Measurements from ENCODE around the gene NDUFB2. TPM values are rescaled to one million over a fixed set of nuclear protein-coding genes. Genes with fewer than 3 reads are reported as not detected.

Gene NDUFB2
- total RNA-seq, 1 experiment from 2014 or later, result 189 TPM

DNA sequence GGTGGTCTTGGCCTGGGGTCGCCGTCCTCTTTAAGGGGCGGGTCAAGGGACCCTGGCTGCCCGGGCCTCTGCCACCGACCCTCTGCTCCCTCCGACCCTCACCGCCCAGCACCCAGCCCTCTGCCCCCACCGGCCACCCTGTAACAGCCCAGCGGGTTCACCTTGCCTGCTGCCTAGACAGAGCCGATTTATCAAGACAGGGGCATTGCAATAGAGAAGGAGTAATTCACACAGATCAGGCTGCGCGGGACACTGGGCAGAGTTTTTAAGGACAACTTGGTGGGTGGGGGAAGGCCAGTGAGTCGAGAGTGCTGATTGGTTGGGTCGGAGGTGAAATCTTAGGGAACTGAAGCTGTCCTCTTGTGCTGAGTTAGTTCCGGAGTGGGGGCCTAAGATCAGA is 24.5 kb upstream of the NDUFB2 start:
- POLR2A ChIA-PET, result interaction anchor here (1.0 to 1.2 kb wide), 2 partner anchors 173 to 192 kb away, joined by 3 read pairs; no protein-coding TSS in a partner anchor
- TF ChIP-seq, protein P1, sequence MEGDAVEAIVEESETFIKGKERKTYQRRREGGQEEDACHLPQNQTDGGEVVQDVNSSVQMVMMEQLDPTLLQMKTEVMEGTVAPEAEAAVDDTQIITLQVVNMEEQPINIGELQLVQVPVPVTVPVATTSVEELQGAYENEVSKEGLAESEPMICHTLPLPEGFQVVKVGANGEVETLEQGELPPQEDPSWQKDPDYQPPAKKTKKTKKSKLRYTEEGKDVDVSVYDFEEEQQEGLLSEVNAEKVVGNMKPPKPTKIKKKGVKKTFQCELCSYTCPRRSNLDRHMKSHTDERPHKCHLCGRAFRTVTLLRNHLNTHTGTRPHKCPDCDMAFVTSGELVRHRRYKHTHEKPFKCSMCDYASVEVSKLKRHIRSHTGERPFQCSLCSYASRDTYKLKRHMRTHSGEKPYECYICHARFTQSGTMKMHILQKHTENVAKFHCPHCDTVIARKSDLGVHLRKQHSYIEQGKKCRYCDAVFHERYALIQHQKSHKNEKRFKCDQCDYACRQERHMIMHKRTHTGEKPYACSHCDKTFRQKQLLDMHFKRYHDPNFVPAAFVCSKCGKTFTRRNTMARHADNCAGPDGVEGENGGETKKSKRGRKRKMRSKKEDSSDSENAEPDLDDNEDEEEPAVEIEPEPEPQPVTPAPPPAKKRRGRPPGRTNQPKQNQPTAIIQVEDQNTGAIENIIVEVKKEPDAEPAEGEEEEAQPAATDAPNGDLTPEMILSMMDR (IDR thresholded peaks at IDR 0.05; ENCODE audit: unreplicated experiment), result no peak
- Mint-ChIP-seq H3K27me3 (ENCODE audit: insufficient read depth, unreplicated experiment) (no peaks in the 10 kb centered on the region), H3K36me3 (ENCODE audit: insufficient read depth, unreplicated experiment) (peaks cover 12% of the 10 kb centered on the region), H3K4me3 (ENCODE audit: unreplicated experiment) (peak overlapping the region; percentile 87), H3K9me3 (ENCODE audit: unreplicated experiment) (no peaks in the 10 kb centered on the region), H3K4me1 (ENCODE audit: insufficient read depth, unreplicated experiment) (peaks cover 14% of the 10 kb centered on the region), H3K27ac (ENCODE audit: low read depth, unreplicated experiment) (no peak overlapping the region)
- BruUV-seq (replicated peaks), result no TSS peak
- CTCF ChIA-PET, result no interaction called here
- intact Hi-C loops (cut with micrococcal nuclease), result no loop called here
- DNase-seq (ENCODE audit: unreplicated experiment), result no peak

DNA sequence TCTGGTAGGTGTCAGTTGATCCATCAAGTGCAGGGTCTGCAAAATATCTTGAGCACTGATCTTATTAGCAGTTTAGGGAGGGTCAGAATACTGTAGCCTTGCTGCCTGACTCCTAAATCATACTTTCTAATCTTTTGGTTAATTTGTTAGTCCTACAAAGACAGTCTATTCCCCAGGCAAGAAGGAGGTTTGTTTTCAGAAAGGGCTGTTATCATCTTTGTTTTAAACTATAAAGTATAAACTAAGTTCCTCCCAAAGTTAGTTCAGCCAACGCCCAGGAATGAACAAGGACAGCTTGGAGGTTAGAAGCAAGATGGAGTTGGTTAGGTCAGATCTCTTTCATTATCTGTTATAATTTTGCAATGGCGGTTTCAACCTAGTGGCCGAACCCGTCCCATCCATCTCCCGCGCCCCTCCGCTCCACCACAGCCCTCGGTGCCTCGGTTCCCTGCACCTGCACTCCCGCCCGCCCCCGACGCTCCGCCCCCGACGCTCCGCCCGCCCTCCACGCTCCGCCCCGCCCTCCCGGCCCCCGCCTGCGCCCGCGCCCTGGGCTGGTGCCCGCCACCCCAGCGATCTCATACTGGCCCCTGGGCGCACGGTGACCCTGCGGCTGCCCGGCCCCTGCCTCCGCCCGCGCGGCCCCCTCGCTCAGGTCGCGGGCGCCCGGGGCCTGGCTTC is 24.0 kb upstream of the NDUFB2 start, which contains the start of gene ADCK2:
Gene ADCK2 (plus strand): TSS at position 564 of the 681 bp plus-strand sequence. CDS start 386 bp downstream, outside the sequence.
- H3K27ac Mint-ChIP-seq (ENCODE audit: low read depth, unreplicated experiment), result peak within 1 kb of the TSS; percentile 79
- H3K36me3 Mint-ChIP-seq (ENCODE audit: insufficient read depth, unreplicated experiment), result peaks cover 18% of the 10 kb centered on the region
- no peaks in the 10 kb centered on the region for H3K27me3 Mint-ChIP-seq (ENCODE audit: insufficient read depth, unreplicated experiment)
- H3K9me3 Mint-ChIP-seq (ENCODE audit: unreplicated experiment), result no peaks in the 10 kb centered on the region
- ChIA-PET CTCF (interaction anchor here (0.6 to 0.8 kb wide), 4 partner anchors 9 to 1046 kb away, joined by 3 read pairs; partner anchors contain the start of gene MRPS33), POLR2A (interaction anchor here (0.6 to 4.1 kb wide), 9 partner anchors 7 to 343 kb away, joined by 3 to 15 read pairs (median 4); partner anchors contain the start of genes MRPS33 and NDUFB2)
- intact Hi-C loops (cut with micrococcal nuclease), result no loop called here
- no TSS peak for BruUV-seq (replicated peaks)
- H3K4me3 Mint-ChIP-seq (ENCODE audit: unreplicated experiment), result peak within 1 kb of the TSS; percentile 87
- DNase-seq (ENCODE audit: unreplicated experiment), result peak; percentile 42
- H3K4me1 Mint-ChIP-seq (ENCODE audit: insufficient read depth, unreplicated experiment), result peaks cover 14% of the 10 kb centered on the region
- TF ChIP-seq, protein P1 (IDR thresholded peaks at IDR 0.05; ENCODE audit: unreplicated experiment), result no peak

DNA sequence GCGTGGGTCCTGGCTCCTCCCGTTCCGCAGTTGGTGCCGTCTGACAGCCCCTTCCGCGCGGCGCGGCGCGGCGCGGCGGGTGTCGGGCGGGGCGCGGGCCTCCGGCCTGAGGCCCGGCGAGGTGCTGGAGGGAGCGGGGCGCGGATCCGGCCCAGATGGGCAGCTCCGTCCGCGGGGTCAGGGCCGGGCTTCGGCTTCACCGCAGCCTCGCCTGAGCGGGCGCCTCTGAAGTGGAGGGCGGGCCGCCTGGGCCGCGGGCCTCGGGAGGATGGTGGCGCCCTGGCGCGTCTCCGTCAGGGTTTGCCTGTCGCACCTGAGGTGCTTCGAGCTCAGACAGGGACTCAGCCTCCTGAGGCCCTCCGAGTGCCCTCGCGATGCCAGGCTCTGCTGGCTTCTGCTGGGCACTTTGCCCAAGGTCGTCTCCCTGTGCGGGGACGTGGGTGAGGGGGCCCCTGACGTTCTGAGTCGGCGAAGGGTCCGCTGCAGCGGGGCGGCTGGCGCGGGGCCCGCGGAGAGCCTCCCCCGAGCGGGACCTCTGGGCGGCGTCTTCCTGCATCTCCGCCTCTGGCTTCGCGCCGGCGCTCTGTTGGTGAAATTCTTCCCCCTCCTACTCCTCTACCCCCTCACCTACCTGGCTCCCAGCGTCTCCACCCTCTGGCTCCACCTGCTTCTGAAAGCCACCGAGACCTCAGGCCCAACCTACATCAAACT is 23.3 kb upstream of the NDUFB2 start:
- no TSS peak for BruUV-seq (replicated peaks)
- CTCF ChIA-PET, result interaction anchor here (0.6 to 0.8 kb wide), 5 partner anchors 9 to 1045 kb away, joined by 3 read pairs; partner anchors contain the start of gene MRPS33
- H3K27me3 Mint-ChIP-seq (ENCODE audit: insufficient read depth, unreplicated experiment), result no peaks in the 10 kb centered on the region
- peaks cover 14% of the 10 kb centered on the region for H3K4me1 Mint-ChIP-seq (ENCODE audit: insufficient read depth, unreplicated experiment)
- no peaks in the 10 kb centered on the region for H3K9me3 Mint-ChIP-seq (ENCODE audit: unreplicated experiment)
- peak overlapping the region; percentile 87 for H3K4me3 Mint-ChIP-seq (ENCODE audit: unreplicated experiment)
- POLR2A ChIA-PET, result interaction anchor here (0.6 to 4.1 kb wide), 9 partner anchors 8 to 342 kb away, joined by 3 to 15 read pairs (median 4); partner anchors contain the start of genes MRPS33 and NDUFB2
- H3K27ac Mint-ChIP-seq (ENCODE audit: low read depth, unreplicated experiment), result peak overlapping the region; percentile 79
- TF ChIP-seq, protein P1 (IDR thresholded peaks at IDR 0.05; ENCODE audit: unreplicated experiment), result no peak
- H3K36me3 Mint-ChIP-seq (ENCODE audit: insufficient read depth, unreplicated experiment), result peaks cover 25% of the 10 kb centered on the region
- intact Hi-C loops (cut with micrococcal nuclease), result no loop called here
- peak; percentile 56 for DNase-seq (ENCODE audit: unreplicated experiment)

DNA sequence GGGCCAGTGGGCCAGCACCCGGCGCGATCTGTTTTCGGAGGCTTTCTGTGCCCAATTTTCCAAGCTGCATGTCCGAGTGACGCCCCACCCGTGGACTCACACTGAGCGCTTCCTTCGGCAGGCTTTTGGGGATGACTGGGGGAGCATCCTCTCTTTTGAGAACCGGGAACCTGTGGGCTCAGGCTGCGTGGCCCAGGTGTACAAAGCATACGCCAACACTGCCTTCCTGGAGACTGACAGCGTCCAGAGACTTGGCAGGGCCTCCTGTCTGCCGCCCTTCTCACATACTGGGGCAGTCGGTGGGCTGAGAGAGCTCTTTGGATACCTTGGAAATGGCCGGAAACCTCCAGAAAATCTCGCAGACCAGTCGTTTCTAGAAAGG is 22.7 kb upstream of the NDUFB2 start:
- peaks cover 30% of the 10 kb centered on the region for H3K36me3 Mint-ChIP-seq (ENCODE audit: insufficient read depth, unreplicated experiment)
- H3K4me3 Mint-ChIP-seq (ENCODE audit: unreplicated experiment), result peak overlapping the region; percentile 87
- H3K4me1 Mint-ChIP-seq (ENCODE audit: insufficient read depth, unreplicated experiment), result peaks cover 14% of the 10 kb centered on the region
- intact Hi-C loops (cut with micrococcal nuclease), result no loop called here
- BruUV-seq (replicated peaks), result TSS peak; percentile 37
- no peaks in the 10 kb centered on the region for H3K27me3 Mint-ChIP-seq (ENCODE audit: insufficient read depth, unreplicated experiment)
- no peak for DNase-seq (ENCODE audit: unreplicated experiment)
- ChIA-PET CTCF (interaction anchor here (0.6 to 2.1 kb wide), 5 partner anchors 9 to 345 kb away, joined by 3 to 6 read pairs (median 4); partner anchors contain the start of gene MRPS33), POLR2A (interaction anchor here (0.7 to 4.1 kb wide), 5 partner anchors 10 to 341 kb away, joined by 3 to 15 read pairs (median 4); partner anchors contain the start of genes MRPS33 and NDUFB2)
- H3K9me3 Mint-ChIP-seq (ENCODE audit: unreplicated experiment), result no peaks in the 10 kb centered on the region
- TF ChIP-seq, protein P1 (IDR thresholded peaks at IDR 0.05; ENCODE audit: unreplicated experiment), result no peak
- H3K27ac Mint-ChIP-seq (ENCODE audit: low read depth, unreplicated experiment), result peak overlapping the region; percentile 79
